Keratinocyte (primary cell): ENCODE data around the gene PPFIBP2. TPM values are rescaled to one million over a fixed set of nuclear protein-coding genes. Genes with fewer than 3 reads are reported as not detected.
A peak's percentile ranks its signal among the peaks of the same experiment; 100 is the strongest.

Experiments used
- DNase-seq: peaks from one replicate; pipeline ENCODE4 v3.0.0-alpha.2; 2011; ENCODE audit warnings: low read depth, missing footprints, low spot score
- FAIRE-seq: peaks from 2 replicates; lab custom pipeline; 2011; peaks lifted over from hg19 to GRCh38; lab: Jason Lieb, UNC
- H2AFZ ChIP-seq: 2 replicates; pipeline ENCODE4 v1.6.0; 2012; ENCODE audit warnings: low read length, control low read depth, inconsistent platforms; ENCODE audit not compliant: control insufficient read depth
- H3K27ac ChIP-seq: 2 replicates; pipeline ENCODE4 v1.5.1; 2011; ENCODE audit warnings: low read length; ENCODE audit not compliant: control insufficient read depth, insufficient read depth
- H3K27me3 ChIP-seq: 3 replicates; pipeline ENCODE4 v1.6.0; 2011; ENCODE audit warnings: low read length; ENCODE audit not compliant: control insufficient read depth, insufficient read depth; ENCODE audit errors: extremely low read depth
- H3K36me3 ChIP-seq, 2 experiments: 2 replicates in 1 of 2; 3 replicates in 1 of 2; pipeline ENCODE4 v1.5.1; 2011; ENCODE audit warnings: low read length in 2 of 2, mild to moderate bottlenecking in 1 of 2; ENCODE audit not compliant: control insufficient read depth in 2 of 2, insufficient read depth in 2 of 2; ENCODE audit errors: extremely low read depth in 1 of 2
- H3K4me1 ChIP-seq: 3 replicates; pipeline ENCODE4 v1.5.1; 2011; ENCODE audit warnings: low read length; ENCODE audit not compliant: control insufficient read depth, insufficient read depth; ENCODE audit errors: extremely low read depth
- H3K4me2 ChIP-seq: 3 replicates; pipeline ENCODE4 v1.6.0; 2011; ENCODE audit warnings: low read depth, low read length; ENCODE audit not compliant: control insufficient read depth, insufficient read depth; ENCODE audit errors: extremely low read depth
- H3K4me3 ChIP-seq, 3 experiments: fragments of 200-600 bp in 1 of 3; sonication (generic) in 1 of 3; 2 replicates in 2 of 3; 3 replicates in 1 of 3; pipeline ENCODE4 v1.5.1; 2011 to 2016; ENCODE audit warnings: low read length in 3 of 3, mild to moderate bottlenecking in 3 of 3, control low read depth in 2 of 3, inconsistent platforms in 1 of 3, low read depth in 1 of 3, mixed read lengths in 1 of 3, mixed run types in 1 of 3, moderate library complexity in 1 of 3; ENCODE audit not compliant: control insufficient read depth in 2 of 3, insufficient read depth in 2 of 3; ENCODE audit errors: extremely low read depth in 1 of 3
- H3K79me2 ChIP-seq: 2 replicates; pipeline ENCODE4 v1.6.0; 2012; ENCODE audit warnings: low read length; ENCODE audit not compliant: control insufficient read depth, insufficient read depth
- H3K9ac ChIP-seq: 3 replicates; pipeline ENCODE4 v1.6.0; 2011; ENCODE audit warnings: low read length; ENCODE audit not compliant: control insufficient read depth, insufficient read depth; ENCODE audit errors: extremely low read depth
- H3K9me1 ChIP-seq: 3 replicates; pipeline ENCODE4 v1.6.0; 2011; ENCODE audit warnings: low read length; ENCODE audit not compliant: control insufficient read depth, insufficient read depth; ENCODE audit errors: extremely low read depth
- H3K9me3 ChIP-seq: 2 replicates; pipeline ENCODE4 v1.5.1; 2012; ENCODE audit warnings: low read depth, low read length; ENCODE audit not compliant: control insufficient read depth
- H4K20me1 ChIP-seq: 3 replicates; pipeline ENCODE4 v1.6.0; 2011; ENCODE audit warnings: low read length; ENCODE audit not compliant: control insufficient read depth, insufficient read depth; ENCODE audit errors: extremely low read depth
- EZH2 ChIP-seq: IDR thresholded peaks from one replicate; pipeline ENCODE4 v1.6.1; 2012; ENCODE audit warnings: inconsistent platforms, mild to moderate bottlenecking, low read length, moderate library complexity
- dilution Hi-C: fragments of 300-500 bp; cut with MboI; formaldehyde crosslinking; loops from one replicate; pipeline ENCODE4 v1.7.0; 2020; ENCODE audit warnings: low sequenced_read_pairs; ENCODE audit not compliant: extremely low pct_ligation_motif_present
- polyA plus RNA-seq, 5 experiments: library from polyadenylated mRNA; depleted of rRNA in 3 of 5; stranded (reverse) in 3 of 5; stranded (forward) in 1 of 5; unstranded in 1 of 5; fragments of >200 nt; gene quantifications; 1 replicate in 1 of 5; 2 replicates in 3 of 5; 3 replicates in 1 of 5; pipeline versions ENCODE4 v1.2.1 to v1.2.3, GENCODE V29; 2011 to 2012; ENCODE audit warnings: missing spikeins in 2 of 5, low read depth in 1 of 5, low replicate concordance in 1 of 5
- TF ChIP-seq, protein P1 (sequence below), 3 experiments: IDR thresholded peaks in 1 of 3; conservative IDR thresholded peaks in 1 of 3; optimal IDR thresholded peaks in 1 of 3; 2 replicates in 2 of 3; 3 replicates in 1 of 3; pipeline versions ENCODE3 to v1.5.1; 2011; ENCODE audit warnings: low read length in 3 of 3, mild to moderate bottlenecking in 3 of 3, moderate library complexity in 2 of 3, control low read depth in 1 of 3, inconsistent platforms in 1 of 3; ENCODE audit not compliant: insufficient read depth in 2 of 3; ENCODE audit errors: extremely low read depth in 1 of 3

The PPFIBP2 gene
- polyA plus RNA-seq, 1 donor (not counting 4 experiments of a cell fraction or from before 2014, with no cell fraction given): 11.0 TPM

DNA sequence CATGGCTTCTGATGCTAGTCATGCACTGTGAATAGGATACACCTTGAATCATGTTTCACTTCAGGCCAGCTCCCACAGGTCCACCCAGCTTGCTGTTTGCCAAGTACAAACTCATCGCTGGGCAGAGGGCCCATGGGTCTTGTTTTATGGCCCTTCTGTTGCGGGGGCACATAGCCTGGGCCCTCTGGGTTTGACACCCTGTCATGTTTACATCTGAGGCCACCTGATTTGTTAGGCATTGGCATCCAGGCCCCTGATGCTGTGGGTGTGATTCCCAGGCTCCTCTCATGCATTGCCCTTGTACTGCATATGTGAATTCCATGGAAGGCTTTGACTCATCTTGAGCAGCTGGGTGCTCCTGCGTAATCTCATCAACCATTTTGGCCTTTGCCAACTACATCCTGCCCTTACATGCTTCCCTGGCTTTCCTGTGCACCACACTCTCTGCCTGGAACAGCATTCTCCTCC lies 32.6 kb downstream of the PPFIBP2 start:
- no peaks in the 10 kb centered on the region for H3K9me1 ChIP-seq
- dilution Hi-C loops: no loop called here
- H2AFZ ChIP-seq: peak overlapping the region; percentile 78
- no peaks in the 10 kb centered on the region for H3K36me3 ChIP-seq
- peak overlapping the region; percentile 78 for H3K27ac ChIP-seq
- FAIRE-seq (peak; percentile 87), DNase-seq (peak; percentile 83)
- no peak overlapping the region for H3K4me3 ChIP-seq
- peaks cover 21% of the 10 kb centered on the region for H3K4me1 ChIP-seq
- H3K9ac ChIP-seq: peak overlapping the region; percentile 48
- TF ChIP-seq, protein P1, sequence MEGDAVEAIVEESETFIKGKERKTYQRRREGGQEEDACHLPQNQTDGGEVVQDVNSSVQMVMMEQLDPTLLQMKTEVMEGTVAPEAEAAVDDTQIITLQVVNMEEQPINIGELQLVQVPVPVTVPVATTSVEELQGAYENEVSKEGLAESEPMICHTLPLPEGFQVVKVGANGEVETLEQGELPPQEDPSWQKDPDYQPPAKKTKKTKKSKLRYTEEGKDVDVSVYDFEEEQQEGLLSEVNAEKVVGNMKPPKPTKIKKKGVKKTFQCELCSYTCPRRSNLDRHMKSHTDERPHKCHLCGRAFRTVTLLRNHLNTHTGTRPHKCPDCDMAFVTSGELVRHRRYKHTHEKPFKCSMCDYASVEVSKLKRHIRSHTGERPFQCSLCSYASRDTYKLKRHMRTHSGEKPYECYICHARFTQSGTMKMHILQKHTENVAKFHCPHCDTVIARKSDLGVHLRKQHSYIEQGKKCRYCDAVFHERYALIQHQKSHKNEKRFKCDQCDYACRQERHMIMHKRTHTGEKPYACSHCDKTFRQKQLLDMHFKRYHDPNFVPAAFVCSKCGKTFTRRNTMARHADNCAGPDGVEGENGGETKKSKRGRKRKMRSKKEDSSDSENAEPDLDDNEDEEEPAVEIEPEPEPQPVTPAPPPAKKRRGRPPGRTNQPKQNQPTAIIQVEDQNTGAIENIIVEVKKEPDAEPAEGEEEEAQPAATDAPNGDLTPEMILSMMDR (optimal IDR thresholded peaks at IDR 0.05 in 1 of 3, IDR thresholded peaks at IDR 0.05 in 1 of 3, conservative IDR thresholded peaks at IDR 0.05 in 1 of 3; ENCODE audit: extremely low read depth in 1 of 3, insufficient read depth in 2 of 3, low read length in 3 of 3): no peak
- no peak for TF ChIP-seq EZH2
- peak overlapping the region; percentile 67 for H3K4me2 ChIP-seq
- H3K79me2 ChIP-seq: no peaks in the 10 kb centered on the region
- H4K20me1 ChIP-seq: no peaks in the 10 kb centered on the region
- H3K27me3 ChIP-seq: no peaks in the 10 kb centered on the region
- no peaks in the 10 kb centered on the region for H3K9me3 ChIP-seq

DNA sequence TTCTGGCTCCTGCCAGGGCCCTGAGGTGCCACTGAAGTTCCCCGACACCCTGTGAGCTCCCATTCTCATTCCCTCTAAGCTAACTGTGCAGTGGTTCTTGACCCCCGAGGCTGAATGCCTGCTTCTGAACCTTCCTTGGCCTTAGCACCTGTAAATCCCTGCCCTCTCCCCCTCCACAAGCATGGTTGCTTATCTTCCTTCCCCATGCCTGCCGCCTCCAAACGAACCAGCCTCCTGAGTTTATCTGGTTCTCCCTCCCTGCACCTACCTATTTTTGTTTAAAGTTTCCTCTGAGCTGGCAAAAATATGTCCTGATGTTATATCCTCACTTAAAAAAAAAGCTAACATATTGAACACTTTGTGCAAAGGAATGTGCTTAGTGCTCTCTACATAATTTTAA lies 33.9 kb downstream of the PPFIBP2 start:
- peak overlapping the region; percentile 21 for H2AFZ ChIP-seq

More for the DNA sequence above, 33.9 kb downstream of the PPFIBP2 start:
- H3K4me2 ChIP-seq: no peak overlapping the region
- H3K27ac ChIP-seq: no peak overlapping the region
- no peaks in the 10 kb centered on the region for H3K79me2 ChIP-seq
- H3K4me3 ChIP-seq: no peak overlapping the region
- no peak for DNase-seq
- dilution Hi-C loops: no loop called here
- FAIRE-seq: no peak
- no peaks in the 10 kb centered on the region for H3K27me3 ChIP-seq
- H3K9me3 ChIP-seq: no peaks in the 10 kb centered on the region
- no peaks in the 10 kb centered on the region for H4K20me1 ChIP-seq
- no peaks in the 10 kb centered on the region for H3K36me3 ChIP-seq
- peaks cover 21% of the 10 kb centered on the region for H3K4me1 ChIP-seq
- no peaks in the 10 kb centered on the region for H3K9me1 ChIP-seq
- no peak for TF ChIP-seq EZH2
- TF ChIP-seq, protein P1 (optimal IDR thresholded peaks at IDR 0.05 in 1 of 3, IDR thresholded peaks at IDR 0.05 in 1 of 3, conservative IDR thresholded peaks at IDR 0.05 in 1 of 3; ENCODE audit: extremely low read depth in 1 of 3, insufficient read depth in 2 of 3, low read length in 3 of 3): no peak
- H3K9ac ChIP-seq: no peak overlapping the region
